HG03060 (cell line): Measurements from ENCODE around the gene NR6A1.

Source experiments
- ATAC-seq: cut with Tn5 transposase; IDR thresholded peaks from one replicate; pipeline ENCODE4 v1.9.1; 2021; ENCODE audit warnings: low read depth, moderate number of reproducible peaks; ENCODE audit not compliant: unreplicated experiment

The NR6A1 gene

DNA sequence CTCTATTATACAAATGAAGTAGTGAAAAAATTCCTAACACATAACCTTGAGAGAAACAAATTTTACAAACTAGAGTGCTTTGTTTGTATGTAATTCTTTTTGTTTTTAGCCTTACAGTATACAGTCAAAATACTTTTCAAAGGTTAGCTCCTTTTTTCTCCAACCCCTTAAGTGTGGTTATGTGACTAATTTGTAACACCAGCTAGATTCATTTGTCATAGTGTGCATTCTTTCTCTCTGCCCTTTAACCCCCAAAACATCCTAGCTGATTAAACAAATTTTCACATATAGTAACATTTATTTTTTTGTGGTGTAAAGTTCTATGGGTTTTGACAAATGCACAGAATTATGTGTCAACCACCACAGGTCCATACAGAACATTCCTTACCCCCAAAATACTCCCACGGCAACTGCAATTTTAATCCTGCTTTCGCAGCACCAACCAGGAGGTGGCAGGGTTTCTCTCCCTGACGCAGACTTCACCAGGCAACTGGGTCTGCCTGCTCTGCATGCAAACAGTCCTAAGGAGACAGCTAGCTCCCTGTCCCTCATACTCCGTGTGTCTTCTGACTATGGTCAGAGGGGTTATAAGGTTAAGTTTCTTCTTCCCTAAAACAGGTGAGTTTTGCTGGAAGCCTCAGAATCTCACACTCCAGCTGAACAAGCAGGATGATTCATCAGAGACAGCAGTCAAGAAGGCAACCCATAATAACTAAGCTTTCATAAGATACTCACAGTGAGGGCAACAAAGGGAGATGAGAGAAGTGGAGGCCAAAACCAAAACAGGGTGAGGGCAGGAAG, 219.4 kb downstream of the NR6A1 start:
- ATAC-seq = no peak

GRCh38 chr9:124550072-124550471, 221.0 kb downstream of the NR6A1 start:
- ATAC-seq = no peak

- no peak for ATAC-seq
These were observed 222.1 kb downstream of the NR6A1 start for GRCh38 chr9:124549016-124549415.

DNA sequence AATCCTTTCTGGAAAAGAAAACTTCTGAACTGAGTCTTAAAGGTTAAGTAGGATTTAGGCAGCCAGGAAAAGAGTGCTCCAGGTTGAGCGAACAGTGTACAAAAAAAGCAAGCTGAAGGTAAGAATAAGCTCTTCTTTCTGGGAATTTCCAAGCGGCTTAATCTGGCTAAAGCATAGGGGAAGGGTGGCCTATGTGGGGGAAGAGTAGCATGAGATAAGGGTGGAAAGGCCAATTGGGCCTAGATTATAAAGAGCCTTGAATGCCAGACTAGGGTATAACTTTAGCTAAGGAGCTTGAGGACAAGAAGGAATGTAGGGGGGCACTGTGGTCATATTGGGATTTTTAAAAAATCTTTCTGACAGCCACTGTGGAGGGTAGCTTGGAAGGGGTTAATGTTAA, 226.6 kb downstream of the NR6A1 start:
- no peak for ATAC-seq

DNA sequence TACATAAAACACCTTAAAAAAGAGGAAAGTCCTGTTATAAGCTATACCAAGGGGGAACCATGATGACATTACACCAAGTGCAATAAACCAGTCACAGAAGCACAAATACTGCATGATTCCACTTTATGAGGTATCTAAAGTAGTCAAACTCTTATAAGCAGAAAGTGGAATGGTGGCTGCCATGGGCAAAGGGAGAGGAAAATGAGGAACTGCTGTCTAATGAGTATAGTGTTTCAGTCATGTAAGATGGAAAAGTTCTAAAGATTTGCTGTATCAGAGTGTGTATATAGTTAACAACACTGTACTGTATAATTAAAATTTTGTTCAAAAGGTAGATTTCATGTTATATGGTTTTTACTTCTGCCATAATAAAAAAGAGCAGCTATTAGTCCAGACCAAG, 229.3 kb downstream of the NR6A1 start:
- ATAC-seq = no peak

- ATAC-seq = no peak
These were observed 233.2 kb downstream of the NR6A1 start for GRCh38 chr9:124537926-124538325.

- no peak for ATAC-seq
These were observed 235.3 kb downstream of the NR6A1 start for GRCh38 chr9:124535846-124536245.

GRCh38 chr9:124532897-124533296, 238.2 kb downstream of the NR6A1 start:
- ATAC-seq = no peak

- no peak for ATAC-seq
These were observed 240.0 kb downstream of the NR6A1 start for GRCh38 chr9:124531115-124531514.

- ATAC-seq = no peak
These were observed 240.9 kb downstream of the NR6A1 start for GRCh38 chr9:124530246-124530645.

GRCh38 chr9:124527781-124528180, 243.3 kb downstream of the NR6A1 start:
- no peak for ATAC-seq

GRCh38 chr9:124526174-124526573, 244.9 kb downstream of the NR6A1 start:
- no peak for ATAC-seq

DNA sequence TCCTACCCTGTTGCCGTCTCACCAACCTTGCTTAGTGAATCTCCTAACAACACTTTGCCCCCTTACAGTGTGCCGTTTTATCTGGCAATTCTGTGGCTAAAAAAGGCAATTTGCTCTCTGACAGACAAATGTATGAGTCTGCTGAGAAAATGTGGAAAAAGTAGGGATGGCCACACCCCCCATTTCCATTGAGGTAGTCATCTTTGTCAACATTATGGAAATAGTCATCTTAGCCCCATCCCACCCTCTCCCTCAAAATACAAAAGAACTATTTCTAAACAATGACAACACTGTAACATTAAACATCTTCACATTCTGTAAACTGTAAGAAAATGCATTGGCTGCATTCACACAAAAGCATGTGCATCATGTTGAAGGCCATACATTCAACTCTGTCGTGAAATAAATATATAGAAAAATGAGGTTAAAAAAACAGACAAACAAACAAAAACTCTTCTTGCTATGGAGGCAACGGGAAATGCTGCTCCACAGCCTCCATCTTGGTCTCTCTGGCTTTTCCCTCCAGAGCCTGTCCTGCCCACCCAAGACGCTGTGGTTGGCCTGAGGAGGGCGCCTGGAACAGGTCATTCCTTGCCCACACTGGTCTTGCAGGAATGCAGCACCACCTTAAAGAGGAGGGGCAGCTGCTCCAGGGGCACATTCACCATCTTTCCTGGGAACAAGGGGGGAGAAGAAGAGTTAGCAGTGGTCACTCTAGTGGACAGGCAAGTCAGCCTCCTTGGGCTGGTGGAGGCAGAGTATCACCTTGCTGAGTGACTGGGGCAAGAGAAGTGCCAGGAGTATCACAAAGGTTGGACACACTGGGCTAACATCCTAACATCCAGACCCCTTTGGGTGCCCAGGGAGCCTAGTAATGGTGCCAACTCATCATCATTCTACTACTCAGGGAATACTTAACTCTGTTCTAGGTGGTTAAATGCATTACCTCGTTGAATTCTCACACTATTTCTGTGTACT, 248.7 kb downstream of the NR6A1 start:
- ATAC-seq = no peak

GRCh38 chr9:124521142-124521541, 250.0 kb downstream of the NR6A1 start:
- no peak for ATAC-seq

GRCh38 chr9:124520206-124520596, 250.9 kb downstream of the NR6A1 start:
- no peak for ATAC-seq

DNA sequence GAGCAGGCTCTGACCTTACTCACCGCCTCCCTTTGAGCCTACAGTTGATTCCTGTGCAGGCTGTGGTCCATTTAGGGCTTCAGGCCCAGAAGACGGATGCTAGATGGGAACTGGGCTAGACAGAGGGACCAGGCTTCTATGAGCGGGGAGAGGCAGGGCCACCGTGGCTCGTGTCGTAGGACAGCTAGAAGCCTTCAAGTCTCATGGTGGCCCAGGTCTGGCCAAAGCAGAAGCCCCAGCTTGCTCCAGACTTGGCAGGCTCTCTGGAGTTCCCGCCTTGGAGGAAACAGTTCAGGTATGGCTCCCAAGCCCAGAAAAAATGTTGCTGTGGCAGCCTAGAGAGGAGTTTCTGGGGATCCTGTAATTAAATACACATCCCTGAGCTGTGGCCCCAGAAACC, 253.0 kb downstream of the NR6A1 start:
- no peak for ATAC-seq

GRCh38 chr9:124517600-124517999, 253.5 kb downstream of the NR6A1 start:
- no peak for ATAC-seq

GRCh38 chr9:124514874-124515273, 256.2 kb downstream of the NR6A1 start:
- ATAC-seq = no peak

DNA sequence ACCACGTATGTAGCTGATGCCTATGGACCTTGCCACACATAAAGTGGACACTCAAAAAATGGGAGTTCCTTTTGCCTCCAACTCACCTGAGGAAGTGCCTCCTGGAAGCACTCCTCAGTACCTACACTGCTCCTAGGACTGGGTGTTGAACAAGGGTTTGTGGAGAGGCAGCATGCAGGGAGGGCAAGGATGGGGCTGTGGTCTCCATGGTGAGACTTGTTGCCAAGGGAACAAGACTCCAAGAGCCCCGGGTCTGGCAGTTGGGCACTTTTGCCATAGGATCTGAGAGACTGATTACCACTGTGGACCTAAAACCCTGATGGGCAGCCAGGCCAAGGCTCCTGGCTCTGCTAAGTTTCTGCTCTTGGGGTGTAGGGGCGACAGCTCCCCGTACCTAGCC, 257.0 kb downstream of the NR6A1 start:
- no peak for ATAC-seq

- no peak for ATAC-seq
These were observed 257.6 kb downstream of the NR6A1 start for GRCh38 chr9:124513376-124513994.

DNA sequence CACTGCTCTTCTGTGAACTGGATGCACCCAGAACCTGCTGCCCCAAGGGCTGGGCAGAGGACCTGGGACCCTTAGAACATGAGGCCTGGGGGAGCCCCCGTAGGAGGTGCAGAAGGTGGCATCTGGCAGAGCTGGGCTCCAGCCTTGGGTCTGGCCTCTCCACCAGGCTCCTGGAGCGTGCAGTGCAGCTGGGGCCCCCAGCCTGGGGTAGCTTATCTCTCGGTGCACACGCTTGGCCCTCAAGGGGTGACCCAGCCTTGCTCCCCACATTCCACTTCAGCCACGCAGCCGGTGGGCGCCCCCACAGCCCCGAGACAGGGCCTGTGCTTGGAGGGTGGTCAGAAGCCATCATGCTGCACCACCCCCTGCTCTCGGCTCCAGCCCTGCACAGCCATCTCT, 258.3 kb downstream of the NR6A1 start:
- no peak for ATAC-seq
